ENCODE data around the gene PPM1H.
A peak's percentile ranks its signal among the peaks of the same experiment; 100 is the strongest.

The PPM1H gene

DNA sequence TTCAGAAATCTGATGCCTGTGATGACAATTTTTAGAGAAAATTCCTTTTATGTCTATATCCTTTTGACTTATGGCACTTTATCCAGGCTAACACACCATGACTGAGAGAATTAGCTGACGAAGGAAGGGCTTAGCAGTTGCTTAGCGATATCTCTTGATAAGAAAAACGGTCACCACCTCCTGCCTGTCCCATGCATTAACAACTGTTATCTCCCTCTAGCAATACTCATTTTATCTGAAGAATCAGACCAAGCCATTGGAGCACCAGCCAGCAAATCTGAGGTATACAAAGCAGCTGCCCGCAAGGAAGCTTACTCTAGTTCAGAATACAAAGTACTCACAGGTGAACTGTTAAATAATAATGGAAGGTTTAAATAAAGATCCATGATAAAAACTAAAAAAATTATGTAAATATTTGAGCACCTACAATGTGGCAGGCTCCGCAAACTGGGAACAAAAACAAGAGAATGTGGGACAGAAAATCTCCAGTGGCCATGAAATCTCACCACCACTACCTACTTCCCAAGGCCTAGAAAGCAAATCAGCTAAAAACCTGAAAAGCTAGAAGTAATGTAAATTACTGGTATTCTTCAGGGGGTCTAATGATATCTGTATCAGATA lies 24.3 kb downstream of the PPM1H start:
- no peak for DNase-seq (ENCODE audit: low spot score)
- H3K4me1 Mint-ChIP-seq (ENCODE audit: low read depth) = no peaks in the 10 kb centered on the region
- H3K27ac Mint-ChIP-seq = no peak overlapping the region
- H3K27me3 Mint-ChIP-seq (ENCODE audit: low read depth) = peaks cover 18% of the 10 kb centered on the region
- H3K4me3 Mint-ChIP-seq = no peak overlapping the region
- H3K36me3 Mint-ChIP-seq (ENCODE audit: low read depth) = no peaks in the 10 kb centered on the region
- H3K9me3 Mint-ChIP-seq = no peaks in the 10 kb centered on the region

GRCh38 chr12:62909340-62909739 lies 25.6 kb downstream of the PPM1H start:
- Mint-ChIP-seq H3K36me3 (ENCODE audit: low read depth) (no peaks in the 10 kb centered on the region), H3K4me3 (no peak overlapping the region), H3K4me1 (ENCODE audit: low read depth) (no peaks in the 10 kb centered on the region), H3K27me3 (ENCODE audit: low read depth) (peaks cover 22% of the 10 kb centered on the region), H3K9me3 (no peaks in the 10 kb centered on the region), H3K27ac (no peak overlapping the region)
- no peak for DNase-seq (ENCODE audit: low spot score)

GRCh38 chr12:62908674-62909073 lies 26.3 kb downstream of the PPM1H start:
- no peak overlapping the region for H3K27ac Mint-ChIP-seq
- H3K27me3 Mint-ChIP-seq (ENCODE audit: low read depth) = peaks cover 22% of the 10 kb centered on the region
- H3K36me3 Mint-ChIP-seq (ENCODE audit: low read depth) = no peaks in the 10 kb centered on the region
- no peak for DNase-seq (ENCODE audit: low spot score)
- no peaks in the 10 kb centered on the region for H3K9me3 Mint-ChIP-seq
- H3K4me3 Mint-ChIP-seq = no peak overlapping the region
- no peaks in the 10 kb centered on the region for H3K4me1 Mint-ChIP-seq (ENCODE audit: low read depth)

- Mint-ChIP-seq H3K27me3 (ENCODE audit: low read depth) (peaks cover 28% of the 10 kb centered on the region), H3K4me1 (ENCODE audit: low read depth) (no peaks in the 10 kb centered on the region), H3K27ac (no peak overlapping the region), H3K9me3 (no peaks in the 10 kb centered on the region), H3K36me3 (ENCODE audit: low read depth) (no peaks in the 10 kb centered on the region), H3K4me3 (no peak overlapping the region)
- DNase-seq (ENCODE audit: low spot score) = no peak
These were observed 27.4 kb downstream of the PPM1H start for GRCh38 chr12:62907561-62907960.

DNA sequence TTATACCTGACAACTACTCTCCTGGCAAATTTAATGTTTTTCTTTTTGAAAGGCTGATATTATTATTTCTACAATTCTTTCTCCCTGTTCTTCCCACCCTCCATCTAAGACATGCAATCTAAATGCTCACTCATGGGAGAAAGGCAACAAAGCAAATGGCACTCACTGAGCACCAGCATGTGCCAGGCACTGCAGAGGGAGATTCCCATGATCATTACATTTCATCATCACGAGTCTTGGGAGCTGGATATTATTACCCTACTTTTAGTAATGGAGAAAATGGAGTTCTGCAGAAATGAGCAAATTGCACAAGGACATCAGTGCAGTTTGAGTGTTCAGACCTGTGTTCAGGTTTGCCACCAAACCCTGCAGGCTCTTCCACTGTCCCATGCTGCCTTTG lies 27.9 kb downstream of the PPM1H start:
- Mint-ChIP-seq H3K4me3 (no peak overlapping the region), H3K36me3 (ENCODE audit: low read depth) (no peaks in the 10 kb centered on the region), H3K27ac (no peak overlapping the region), H3K4me1 (ENCODE audit: low read depth) (no peaks in the 10 kb centered on the region), H3K9me3 (no peaks in the 10 kb centered on the region), H3K27me3 (ENCODE audit: low read depth) (peaks cover 26% of the 10 kb centered on the region)
- no peak for DNase-seq (ENCODE audit: low spot score)

DNA sequence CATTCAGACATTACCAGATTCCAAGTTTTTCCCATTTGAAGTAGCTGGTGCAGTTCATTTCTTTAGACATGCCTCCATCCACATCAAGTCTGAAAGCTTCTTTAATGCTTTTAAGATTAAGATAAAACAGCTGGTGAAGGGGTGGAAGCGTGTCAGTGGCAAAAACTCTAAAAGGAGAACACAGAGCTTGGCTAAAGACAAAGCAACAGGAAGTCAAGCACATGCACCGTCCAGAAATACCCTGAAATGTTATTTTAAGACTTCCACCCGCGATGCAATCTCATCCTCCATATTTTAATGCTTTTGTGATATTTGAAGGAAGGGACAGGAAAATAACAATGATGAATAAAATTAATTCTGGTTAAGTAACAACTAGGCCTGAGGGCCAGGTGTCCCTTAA lies 31.8 kb downstream of the PPM1H start:
- Mint-ChIP-seq H3K27ac (no peak overlapping the region), H3K4me3 (no peak overlapping the region), H3K9me3 (no peaks in the 10 kb centered on the region), H3K4me1 (ENCODE audit: low read depth) (no peaks in the 10 kb centered on the region), H3K36me3 (ENCODE audit: low read depth) (no peaks in the 10 kb centered on the region), H3K27me3 (ENCODE audit: low read depth) (peaks cover 13% of the 10 kb centered on the region)
- no peak for DNase-seq (ENCODE audit: low spot score)

DNA sequence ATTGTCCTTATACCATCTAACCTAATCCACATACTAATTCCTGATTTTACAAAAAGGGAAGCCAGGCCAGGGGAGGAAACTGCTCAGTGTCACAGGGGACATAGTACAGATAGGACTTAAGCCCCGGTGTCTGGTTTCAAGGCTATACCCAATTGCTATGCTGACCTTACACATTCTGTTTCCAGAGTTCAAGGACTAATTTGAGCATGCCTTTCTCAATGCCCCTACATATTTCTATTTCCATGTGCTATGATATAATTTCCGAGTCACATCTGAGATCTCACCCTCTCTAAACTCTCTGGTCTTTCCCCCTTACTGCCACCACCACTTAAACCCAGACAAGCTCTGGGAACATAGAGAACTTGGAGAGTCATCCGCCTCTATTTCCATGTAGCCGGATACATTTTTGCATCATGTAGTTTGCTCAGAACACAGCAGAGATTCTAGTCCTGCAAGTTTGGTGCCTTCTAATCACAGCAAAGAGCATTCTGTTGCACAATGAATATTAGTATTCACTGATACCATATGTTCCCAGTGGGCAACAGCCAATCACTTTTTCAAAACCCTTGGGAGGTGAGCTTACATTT lies 34.2 kb downstream of the PPM1H start:
- no peaks in the 10 kb centered on the region for H3K36me3 Mint-ChIP-seq (ENCODE audit: low read depth)
- DNase-seq (ENCODE audit: low spot score) = no peak
- H3K27ac Mint-ChIP-seq = no peak overlapping the region
- H3K9me3 Mint-ChIP-seq = peaks cover 1% of the 10 kb centered on the region
- H3K4me3 Mint-ChIP-seq = no peak overlapping the region
- H3K4me1 Mint-ChIP-seq (ENCODE audit: low read depth) = no peaks in the 10 kb centered on the region
- H3K27me3 Mint-ChIP-seq (ENCODE audit: low read depth) = peaks cover 12% of the 10 kb centered on the region

DNA sequence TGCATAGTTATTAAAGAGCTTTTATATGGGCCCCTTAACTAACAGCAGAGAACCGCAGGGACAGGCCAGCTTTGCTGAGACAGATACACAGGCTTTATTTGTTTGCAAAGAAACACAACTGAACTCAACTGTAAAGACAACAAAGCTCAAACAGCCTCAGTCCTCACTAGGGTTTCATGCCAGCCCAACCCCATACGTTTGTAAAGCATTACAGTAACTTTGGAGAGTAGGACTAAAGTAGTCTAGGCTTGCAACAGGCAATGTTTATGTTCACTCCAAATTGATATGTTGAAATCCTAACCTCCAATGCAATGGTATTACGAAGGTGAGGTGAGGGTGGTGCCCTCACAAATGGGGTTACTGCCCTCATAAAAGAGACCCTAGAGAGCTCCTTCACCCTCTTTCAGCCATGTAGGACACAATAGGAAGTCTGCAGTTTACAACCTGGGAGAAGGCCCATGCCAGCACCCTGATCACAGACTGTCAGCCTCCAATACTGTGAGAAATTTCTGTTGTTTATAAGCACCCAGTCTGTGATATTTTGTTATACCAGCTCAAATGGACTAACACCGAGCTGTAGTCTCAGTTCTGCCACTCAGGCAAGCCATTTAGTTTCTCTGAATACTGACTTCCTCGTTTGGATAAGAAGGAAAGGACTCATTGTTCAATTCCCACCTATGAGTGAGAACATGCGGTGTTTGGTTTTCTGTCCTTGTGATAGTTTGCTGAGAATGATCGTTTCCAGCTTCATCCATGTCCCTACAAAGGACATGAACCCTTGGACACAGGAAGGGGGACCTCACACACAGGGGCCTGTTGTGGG lies 35.2 kb downstream of the PPM1H start:
- H3K36me3 Mint-ChIP-seq (ENCODE audit: low read depth) = no peaks in the 10 kb centered on the region
- H3K9me3 Mint-ChIP-seq = peaks cover 5% of the 10 kb centered on the region
- H3K4me3 Mint-ChIP-seq = no peak overlapping the region
- no peak for DNase-seq (ENCODE audit: low spot score)
- no peak overlapping the region for H3K27ac Mint-ChIP-seq
- H3K4me1 Mint-ChIP-seq (ENCODE audit: low read depth) = no peaks in the 10 kb centered on the region
- peaks cover 6% of the 10 kb centered on the region for H3K27me3 Mint-ChIP-seq (ENCODE audit: low read depth)

DNA sequence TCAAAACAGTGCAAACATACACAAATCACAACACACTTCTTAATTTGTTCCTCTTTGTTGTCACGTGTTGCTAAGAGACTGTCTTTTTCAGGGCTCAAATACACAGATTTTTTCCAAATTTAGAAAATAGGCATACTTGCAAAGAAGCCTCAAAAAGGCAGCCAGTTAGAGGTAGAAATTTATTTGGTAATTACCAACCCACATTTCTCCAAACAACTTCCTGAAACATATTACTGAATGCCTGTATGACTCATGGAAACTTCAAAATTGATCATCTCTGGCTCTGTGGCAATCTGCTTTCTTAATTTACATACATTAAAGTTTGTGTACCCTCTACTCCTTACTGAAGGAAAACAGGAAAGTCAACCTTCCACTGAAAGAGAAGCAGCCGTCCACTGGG lies 36.4 kb downstream of the PPM1H start:
- Mint-ChIP-seq H3K27ac (no peak overlapping the region), H3K4me3 (no peak overlapping the region), H3K27me3 (ENCODE audit: low read depth) (peaks cover 6% of the 10 kb centered on the region), H3K9me3 (peaks cover 5% of the 10 kb centered on the region), H3K4me1 (ENCODE audit: low read depth) (no peaks in the 10 kb centered on the region), H3K36me3 (ENCODE audit: low read depth) (no peaks in the 10 kb centered on the region)
- no peak for DNase-seq (ENCODE audit: low spot score)

DNA sequence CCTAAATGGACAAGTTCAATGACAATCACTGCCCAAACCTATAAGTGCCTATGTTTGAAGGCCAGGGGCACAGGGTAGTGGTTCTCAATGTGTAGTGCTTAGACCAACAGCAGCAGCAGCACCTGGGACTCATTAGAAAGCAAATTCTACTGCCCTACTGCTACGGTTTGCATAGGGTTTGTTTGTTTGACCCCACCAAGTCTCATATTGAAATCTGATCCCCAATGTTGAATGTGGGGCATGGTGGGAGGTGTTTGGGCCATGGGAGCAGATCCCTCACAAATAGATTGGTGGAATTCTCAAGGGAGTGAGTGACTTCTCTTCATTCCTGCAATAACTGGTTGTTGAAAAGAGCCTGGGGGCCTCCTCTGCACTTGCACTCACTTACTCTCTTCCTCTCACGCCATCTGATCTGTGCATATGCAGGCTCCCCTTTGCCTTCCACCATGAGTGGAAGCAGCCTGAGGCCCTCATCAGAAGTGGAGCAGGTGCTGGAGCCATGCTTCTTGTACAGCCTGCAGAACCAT lies 39.5 kb downstream of the PPM1H start:
- Mint-ChIP-seq H3K27me3 (ENCODE audit: low read depth) (no peaks in the 10 kb centered on the region), H3K4me3 (no peak overlapping the region), H3K36me3 (ENCODE audit: low read depth) (no peaks in the 10 kb centered on the region), H3K9me3 (peaks cover 5% of the 10 kb centered on the region), H3K27ac (no peak overlapping the region), H3K4me1 (ENCODE audit: low read depth) (peaks cover 13% of the 10 kb centered on the region)
- DNase-seq (ENCODE audit: low spot score) = no peak

DNA sequence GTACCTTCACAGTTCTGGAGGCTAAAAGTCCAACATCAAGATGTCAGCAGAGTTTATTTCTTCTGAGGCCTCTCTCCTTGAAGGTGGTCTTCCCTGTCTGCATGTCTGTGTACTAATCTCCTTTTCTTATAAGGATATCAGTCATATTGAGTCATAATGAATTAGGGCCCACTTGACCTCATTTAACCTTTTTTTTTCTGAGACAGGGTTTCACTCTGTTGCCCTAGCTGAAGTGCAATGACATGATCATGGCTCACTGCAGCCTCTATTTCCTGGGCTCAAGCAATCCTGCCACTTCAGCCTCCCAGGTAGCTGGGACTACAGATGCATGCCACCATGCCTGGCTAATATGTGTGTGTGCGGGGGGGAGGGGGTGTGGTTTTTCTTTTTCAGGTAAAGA lies 41.7 kb downstream of the PPM1H start:
- H3K9me3 Mint-ChIP-seq = peaks cover 5% of the 10 kb centered on the region
- DNase-seq (ENCODE audit: low spot score) = no peak
- no peak overlapping the region for H3K4me3 Mint-ChIP-seq

DNA sequence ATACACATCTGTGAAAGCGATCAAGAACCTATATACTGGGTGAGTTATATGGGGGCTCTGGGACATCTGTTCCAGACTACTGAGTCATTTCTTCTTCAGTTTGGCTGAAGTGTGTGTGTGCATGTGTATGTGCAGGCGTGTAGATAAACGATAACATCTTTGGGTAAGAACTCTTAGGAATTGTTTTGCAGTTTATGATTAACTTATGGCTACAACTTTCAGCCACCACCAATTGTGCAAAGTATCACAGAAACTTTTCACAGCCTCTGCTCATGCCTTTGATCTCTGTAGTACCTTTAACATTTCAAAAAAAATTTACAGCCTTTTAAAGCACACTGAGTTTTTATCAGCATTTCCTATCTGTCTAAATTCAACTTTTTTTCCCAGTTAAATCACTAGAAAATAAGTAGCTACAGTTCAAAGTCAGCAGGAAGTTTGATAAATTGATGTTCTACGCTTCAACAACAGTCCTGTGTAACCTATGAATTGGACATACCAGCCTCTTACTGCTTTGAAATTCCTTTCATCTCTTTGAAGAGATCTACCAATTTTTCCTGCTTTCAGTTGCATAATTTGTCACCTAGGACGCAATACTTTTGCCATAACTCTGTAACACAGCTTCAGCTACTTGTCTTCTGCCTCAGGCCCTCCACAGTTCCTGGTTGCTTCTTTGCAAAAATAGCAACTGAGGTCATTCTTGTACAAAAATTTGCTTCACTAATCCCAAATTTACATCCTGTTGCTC lies 43.0 kb downstream of the PPM1H start:
- Mint-ChIP-seq H3K4me3 (no peak overlapping the region), H3K4me1 (ENCODE audit: low read depth) (peaks cover 13% of the 10 kb centered on the region), H3K27ac (no peak overlapping the region), H3K36me3 (ENCODE audit: low read depth) (no peaks in the 10 kb centered on the region), H3K9me3 (peaks cover 5% of the 10 kb centered on the region), H3K27me3 (ENCODE audit: low read depth) (no peaks in the 10 kb centered on the region)
- DNase-seq (ENCODE audit: low spot score) = peak; percentile 10

More for the DNA sequence above, 41.7 kb downstream of the PPM1H start:
- H3K4me1 Mint-ChIP-seq (ENCODE audit: low read depth) = peaks cover 13% of the 10 kb centered on the region
- no peaks in the 10 kb centered on the region for H3K27me3 Mint-ChIP-seq (ENCODE audit: low read depth)
- no peak overlapping the region for H3K27ac Mint-ChIP-seq
- no peaks in the 10 kb centered on the region for H3K36me3 Mint-ChIP-seq (ENCODE audit: low read depth)

- Mint-ChIP-seq H3K27me3 (ENCODE audit: low read depth) (no peaks in the 10 kb centered on the region), H3K4me3 (no peak overlapping the region), H3K36me3 (ENCODE audit: low read depth) (no peaks in the 10 kb centered on the region), H3K4me1 (ENCODE audit: low read depth) (peaks cover 13% of the 10 kb centered on the region), H3K27ac (no peak overlapping the region), H3K9me3 (no peaks in the 10 kb centered on the region)
- DNase-seq (ENCODE audit: low spot score) = no peak
These were observed 46.4 kb downstream of the PPM1H start for GRCh38 chr12:62888454-62889110.

Data from T-helper 2 cell treated with Interferon-gamma antibody and Interleukin-4, amounts not matched to agents 5 μg/mL and 100 μg/mL, for 36 hours (primary cell).